Gastrocnemius medialis (tissue), 4 donors: ENCODE measurements around the gene CDAN1.

Experiments
- POLR2A ChIP-seq, 2 donors: fragments of 450-650 bp; IDR thresholded peaks; one replicate each; pipeline ENCODE4 v1.6.1; 2017; ENCODE audit warnings: antibody characterized with exemption in 2 of 2, mild to moderate bottlenecking in 2 of 2, moderate library complexity in 2 of 2
- TF ChIP-seq, protein P1 (sequence below), 5 experiments: fragments of 450-650 bp in 3 of 5; fragments of 200-600 bp in 2 of 5; sonication (generic) in 2 of 5; IDR thresholded peaks in 4 of 5; conservative IDR thresholded peaks in 1 of 5; 1 replicate in 4 of 5; 2 replicates in 1 of 5; pipeline ENCODE4 v1.5.1; 2016 to 2019; ENCODE audit warnings: antibody characterized with exemption in 5 of 5, mild to moderate bottlenecking in 3 of 5, moderate library complexity in 3 of 5

- no peak for TF ChIP-seq POLR2A (IDR thresholded peaks at IDR 0.05)
- TF ChIP-seq, protein P1, sequence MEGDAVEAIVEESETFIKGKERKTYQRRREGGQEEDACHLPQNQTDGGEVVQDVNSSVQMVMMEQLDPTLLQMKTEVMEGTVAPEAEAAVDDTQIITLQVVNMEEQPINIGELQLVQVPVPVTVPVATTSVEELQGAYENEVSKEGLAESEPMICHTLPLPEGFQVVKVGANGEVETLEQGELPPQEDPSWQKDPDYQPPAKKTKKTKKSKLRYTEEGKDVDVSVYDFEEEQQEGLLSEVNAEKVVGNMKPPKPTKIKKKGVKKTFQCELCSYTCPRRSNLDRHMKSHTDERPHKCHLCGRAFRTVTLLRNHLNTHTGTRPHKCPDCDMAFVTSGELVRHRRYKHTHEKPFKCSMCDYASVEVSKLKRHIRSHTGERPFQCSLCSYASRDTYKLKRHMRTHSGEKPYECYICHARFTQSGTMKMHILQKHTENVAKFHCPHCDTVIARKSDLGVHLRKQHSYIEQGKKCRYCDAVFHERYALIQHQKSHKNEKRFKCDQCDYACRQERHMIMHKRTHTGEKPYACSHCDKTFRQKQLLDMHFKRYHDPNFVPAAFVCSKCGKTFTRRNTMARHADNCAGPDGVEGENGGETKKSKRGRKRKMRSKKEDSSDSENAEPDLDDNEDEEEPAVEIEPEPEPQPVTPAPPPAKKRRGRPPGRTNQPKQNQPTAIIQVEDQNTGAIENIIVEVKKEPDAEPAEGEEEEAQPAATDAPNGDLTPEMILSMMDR (IDR thresholded peaks at IDR 0.05 in 4 of 5, conservative IDR thresholded peaks at IDR 0.05 in 1 of 5) = no peak
These were observed 2.8 kb downstream of the CDAN1 start for GRCh38 chr15:42734076-42734672.
